Measurements from ENCODE around the gene TEX48.

TEX48 gene

GRCh38 chr9:114681594-114682332 is at the start of gene TEX48:
Gene TEX48, minus strand, starts transcription at chr9:114682192. Its CDS starts 10,469 bp downstream, at chr9:114671723.
- peak; percentile 29 for DNase-seq

- no peak for DNase-seq
Observed at GRCh38 chr9:114731701-114732100, 49.7 kb upstream of the TEX48 start.

- DNase-seq, result no peak
Observed at GRCh38 chr9:114729706-114730105, 47.7 kb upstream of the TEX48 start.

GRCh38 chr9:114725930-114726329 is 43.9 kb upstream of the TEX48 start:
- no peak for DNase-seq

- no peak for DNase-seq
Observed at GRCh38 chr9:114724744-114725143, 42.8 kb upstream of the TEX48 start.

GRCh38 chr9:114723931-114724330 is 41.9 kb upstream of the TEX48 start:
- no peak for DNase-seq

GRCh38 chr9:114722937-114723620 is 41.1 kb upstream of the TEX48 start:
- DNase-seq, result no peak

- no peak for DNase-seq
Observed at GRCh38 chr9:114722081-114722621, 40.2 kb upstream of the TEX48 start.

- no peak for DNase-seq
Observed at GRCh38 chr9:114721491-114722079, 39.6 kb upstream of the TEX48 start.

GRCh38 chr9:114720086-114720676 is 38.2 kb upstream of the TEX48 start:
- DNase-seq, result peak; percentile 35

GRCh38 chr9:114719290-114719689 is 37.3 kb upstream of the TEX48 start:
- DNase-seq, result peak; percentile 75

GRCh38 chr9:114718801-114719221 is 36.8 kb upstream of the TEX48 start:
- peak; percentile 38 for DNase-seq

GRCh38 chr9:114717908-114718486 is 36.0 kb upstream of the TEX48 start:
- no peak for DNase-seq

- DNase-seq, result no peak
Observed at GRCh38 chr9:114709636-114710035, 27.6 kb upstream of the TEX48 start.

- DNase-seq, result no peak
Observed at GRCh38 chr9:114706711-114707110, 24.7 kb upstream of the TEX48 start.

- no peak for DNase-seq
Observed at GRCh38 chr9:114701988-114702387, 20.0 kb upstream of the TEX48 start.

GRCh38 chr9:114697951-114698351 is 16.0 kb upstream of the TEX48 start:
- DNase-seq, result no peak

- no peak for DNase-seq
Observed at GRCh38 chr9:114696814-114697544, 15.0 kb upstream of the TEX48 start.

GRCh38 chr9:114695948-114696347 is 14.0 kb upstream of the TEX48 start:
- DNase-seq, result no peak

GRCh38 chr9:114694719-114695269 is 12.8 kb upstream of the TEX48 start:
- no peak for DNase-seq

GRCh38 chr9:114694146-114694545 is 12.2 kb upstream of the TEX48 start:
- DNase-seq, result no peak

Data from DMS79 treated with DMSO at 0.1 percent for 48 hours (cell line).